H9 (cell line): ENCODE results near the gene ERCC6L2. TPM values are rescaled to one million over a fixed set of nuclear protein-coding genes. Genes with fewer than 3 reads are reported as not detected.
A peak's percentile ranks its signal among the peaks of the same experiment; 100 is the strongest.

Source experiments
- DNase-seq: peaks from one replicate; pipeline ENCODE4 v3.0.0-alpha.2; 2017
- H2AFZ ChIP-seq: one replicate; pipeline ENCODE4 v1.6.1; 2013; ENCODE audit warnings: mild to moderate bottlenecking, low read length, control low read depth, moderate library complexity
- H2AK5ac ChIP-seq: 2 replicates; pipeline ENCODE4 v1.6.1; 2013; ENCODE audit warnings: low read length, control low read depth, mixed read lengths; ENCODE audit not compliant: insufficient read length
- H2BK120ac ChIP-seq: one replicate; pipeline ENCODE4 v1.6.1; 2013; ENCODE audit warnings: low read depth, mild to moderate bottlenecking, low read length, control low read depth, inconsistent platforms; ENCODE audit not compliant: poor library complexity, severe bottlenecking
- H2BK12ac ChIP-seq: 2 replicates; pipeline ENCODE4 v1.6.1; 2013; ENCODE audit warnings: low read length, control low read depth, mixed read lengths, low read depth; ENCODE audit not compliant: insufficient read length
- H2BK15ac ChIP-seq: 2 replicates; pipeline ENCODE4 v1.6.1; 2013; ENCODE audit warnings: low read depth, low read length, control low read depth
- H2BK20ac ChIP-seq: one replicate; pipeline ENCODE4 v1.6.1; 2013; ENCODE audit warnings: low read depth, mild to moderate bottlenecking, low read length, control low read depth, inconsistent platforms; ENCODE audit not compliant: poor library complexity, severe bottlenecking
- H2BK5ac ChIP-seq: 2 replicates; pipeline ENCODE4 v1.6.1; 2013; ENCODE audit warnings: low read length, control low read depth, mixed read lengths; ENCODE audit not compliant: insufficient read length
- H3K14ac ChIP-seq: 2 replicates; pipeline ENCODE4 v1.6.1; 2013; ENCODE audit warnings: low read length, control low read depth; ENCODE audit not compliant: insufficient read depth
- H3K18ac ChIP-seq: 2 replicates; pipeline ENCODE4 v1.6.1; 2013; ENCODE audit warnings: low read depth, mild to moderate bottlenecking, mixed read lengths, low read length, control low read depth; ENCODE audit not compliant: insufficient read length
- H3K23ac ChIP-seq: 2 replicates; pipeline ENCODE4 v1.6.1; 2013; ENCODE audit warnings: low read length, control low read depth, mixed read lengths, low read depth; ENCODE audit not compliant: insufficient read length
- H3K23me2 ChIP-seq: 2 replicates; pipeline ENCODE4 v1.6.1; 2013; ENCODE audit warnings: low read depth, mild to moderate bottlenecking, mixed read lengths, low read length, control low read depth; ENCODE audit not compliant: insufficient read length, poor library complexity, severe bottlenecking
- H3K27ac ChIP-seq: 2 replicates; pipeline ENCODE4 v1.5.1; 2013; ENCODE audit warnings: low read length, control low read depth, mixed read lengths, low read depth; ENCODE audit not compliant: insufficient read length
- H3K27me3 ChIP-seq: 2 replicates; pipeline ENCODE4 v1.6.1; 2013; ENCODE audit warnings: low read length, control low read depth, inconsistent platforms; ENCODE audit not compliant: insufficient read depth
- H3K4ac ChIP-seq: 2 replicates; pipeline ENCODE4 v1.6.1; 2013; ENCODE audit warnings: low read depth, mild to moderate bottlenecking, control low read depth, inconsistent platforms, low read length, moderate library complexity
- H3K4me1 ChIP-seq: 2 replicates; pipeline ENCODE4 v1.6.1; 2013; ENCODE audit warnings: low read length, control low read depth, inconsistent platforms; ENCODE audit not compliant: insufficient read depth
- H3K4me2 ChIP-seq: 2 replicates; pipeline ENCODE4 v1.6.1; 2013; ENCODE audit warnings: low read length, control low read depth, mixed read lengths; ENCODE audit not compliant: insufficient read length, insufficient read depth
- H3K56ac ChIP-seq: 2 replicates; pipeline ENCODE4 v1.6.1; 2013; ENCODE audit warnings: low read depth, mild to moderate bottlenecking, mixed read lengths, low read length, control low read depth; ENCODE audit not compliant: insufficient read length
- H3K79me1 ChIP-seq: 2 replicates; pipeline ENCODE4 v1.6.1; 2013; ENCODE audit warnings: low read depth, mild to moderate bottlenecking, moderate library complexity, low read length, control low read depth, inconsistent platforms; ENCODE audit not compliant: insufficient read depth, poor library complexity, severe bottlenecking
- H3K79me2 ChIP-seq: 2 replicates; pipeline ENCODE4 v1.6.1; 2013; ENCODE audit warnings: low read length, control low read depth, inconsistent platforms; ENCODE audit not compliant: insufficient read depth
- H3K9ac ChIP-seq: 2 replicates; pipeline ENCODE4 v1.6.1; 2013; ENCODE audit warnings: low read length, control low read depth, mixed read lengths; ENCODE audit not compliant: insufficient read length; ENCODE audit errors: extremely low read depth
- H3K9me3 ChIP-seq: one replicate; pipeline ENCODE4 v1.6.1; 2013; ENCODE audit warnings: low read depth, low read length, inconsistent platforms; ENCODE audit not compliant: control insufficient read depth
- H3T11ph ChIP-seq: one replicate; pipeline ENCODE4 v1.6.1; 2013; ENCODE audit warnings: mild to moderate bottlenecking, low read length, control low read depth, inconsistent platforms
- H4K20me1 ChIP-seq: one replicate; pipeline ENCODE4 v1.6.1; 2013; ENCODE audit not compliant: control insufficient read depth, insufficient read length, insufficient read depth
- H4K5ac ChIP-seq: 2 replicates; pipeline ENCODE4 v1.6.1; 2013; ENCODE audit warnings: low read depth, mild to moderate bottlenecking, mixed read lengths, low read length, control low read depth; ENCODE audit not compliant: insufficient read length
- H4K8ac ChIP-seq: replicated peaks from 2 replicates; pipeline ENCODE4 v1.6.1; 2013; ENCODE audit warnings: low read length, control low read depth, mixed read lengths, low read depth; ENCODE audit not compliant: insufficient read length
- H4K91ac ChIP-seq: 2 replicates; pipeline ENCODE4 v1.6.1; 2013; ENCODE audit warnings: low read depth, mild to moderate bottlenecking, moderate library complexity, mixed read lengths, low read length, control low read depth; ENCODE audit not compliant: insufficient read length
- H3K27ac Mint-ChIP-seq, 3 experiments: 2 replicates in 2 of 3; 3 replicates in 1 of 3; pipeline ENCODE4 v1.8.0; 2020 to 2021; ENCODE audit warnings: mixed read lengths in 3 of 3, mild to moderate bottlenecking in 1 of 3, moderate library complexity in 1 of 3
- H3K27me3 Mint-ChIP-seq: 2 replicates; pipeline ENCODE4 v1.8.0; 2021; ENCODE audit warnings: low read depth, mild to moderate bottlenecking, moderate library complexity, mixed read lengths
- H3K36me3 Mint-ChIP-seq, 3 experiments: 2 replicates in 2 of 3; 3 replicates in 1 of 3; pipeline ENCODE4 v1.8.0; 2020 to 2021; ENCODE audit warnings: low read depth in 3 of 3, mixed read lengths in 3 of 3; ENCODE audit not compliant: insufficient read depth in 1 of 3
- H3K4me1 Mint-ChIP-seq, 2 experiments: 2 replicates each; pipeline ENCODE4 v1.8.0; 2020; ENCODE audit warnings: mixed read lengths in 2 of 2
- H3K4me3 Mint-ChIP-seq, 2 experiments: 2 replicates in 1 of 2; 3 replicates in 1 of 2; pipeline ENCODE4 v1.8.0; 2020 to 2021; ENCODE audit warnings: mild to moderate bottlenecking in 2 of 2, mixed read lengths in 2 of 2, moderate library complexity in 1 of 2
- H3K9me3 Mint-ChIP-seq, 2 experiments: 2 replicates in 1 of 2; 3 replicates in 1 of 2; pipeline ENCODE4 v1.8.0; 2020; ENCODE audit warnings: mild to moderate bottlenecking in 2 of 2, mixed read lengths in 2 of 2, moderate library complexity in 1 of 2
- WGBS: extraction: QIAGEN DNeasy Blood & Tissue Kit; methylation state at CpG from one replicate; pipeline ENCODE4 v1.1.7; 2013; ENCODE audit warnings: missing lambda C conversion rate, low lambda C conversion rate, mixed read lengths; ENCODE audit not compliant: insufficient read length; ENCODE audit errors: extremely low coverage; 5-methylcytosine and 5-hydroxymethylcytosine counted together
- total RNA-seq: library from RNA; stranded (reverse); gene quantifications from 2 replicates; pipeline ENCODE4 v1.2.1, GENCODE V29; 2021
- TF ChIP-seq, protein P1 (sequence below): fragments of 200-600 bp; sonication (generic); conservative IDR thresholded peaks from 3 replicates; pipeline ENCODE4 v1.8.0; 2021; ENCODE audit warnings: antibody characterized with exemption, mild to moderate bottlenecking

Gene ERCC6L2
- total RNA-seq, 1 experiment from 2014 or later, result 57.7 TPM

DNA sequence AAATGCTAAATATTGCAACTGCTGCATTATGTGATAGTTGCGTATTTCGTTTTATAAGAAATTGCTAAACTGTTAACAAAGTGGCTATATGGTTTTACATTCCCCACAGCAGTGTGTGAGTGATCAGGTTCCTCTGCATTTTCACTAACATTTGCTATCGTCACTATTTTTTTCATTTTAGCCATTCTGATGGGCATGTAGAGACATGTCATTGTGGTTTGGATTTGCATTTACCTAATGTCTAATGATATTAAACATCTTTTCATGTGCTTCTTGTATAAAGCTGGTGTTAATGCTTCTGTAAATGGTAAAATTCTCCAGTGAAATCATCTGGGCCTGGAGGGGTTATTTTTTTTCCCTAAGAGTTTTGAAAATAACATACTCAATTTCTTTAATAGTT, 61.6 kb downstream of the ERCC6L2 start:
- no peak overlapping the region for H2AFZ ChIP-seq
- no peak overlapping the region for H2BK120ac ChIP-seq
- H3K9ac ChIP-seq, result no peak overlapping the region
- DNase-seq, result no peak
- no peak overlapping the region for H3K4ac ChIP-seq
- no peaks in the 10 kb centered on the region for H3K4me1 ChIP-seq
- H2BK15ac ChIP-seq, result no peak overlapping the region
- no peaks in the 10 kb centered on the region for H3K79me2 ChIP-seq
- no peak overlapping the region for H4K5ac ChIP-seq
- H3K4me1 Mint-ChIP-seq, result peaks cover 15 to 19% of the 10 kb centered on the region in 2 experiments
- no peak overlapping the region for H2AK5ac ChIP-seq
- peaks cover 41 to 57% (median 52%) of the 10 kb centered on the region in 3 experiments for H3K36me3 Mint-ChIP-seq
- no peaks in the 10 kb centered on the region for H3K9me3 ChIP-seq
- no peak overlapping the region for H3T11ph ChIP-seq
- TF ChIP-seq, protein P1, sequence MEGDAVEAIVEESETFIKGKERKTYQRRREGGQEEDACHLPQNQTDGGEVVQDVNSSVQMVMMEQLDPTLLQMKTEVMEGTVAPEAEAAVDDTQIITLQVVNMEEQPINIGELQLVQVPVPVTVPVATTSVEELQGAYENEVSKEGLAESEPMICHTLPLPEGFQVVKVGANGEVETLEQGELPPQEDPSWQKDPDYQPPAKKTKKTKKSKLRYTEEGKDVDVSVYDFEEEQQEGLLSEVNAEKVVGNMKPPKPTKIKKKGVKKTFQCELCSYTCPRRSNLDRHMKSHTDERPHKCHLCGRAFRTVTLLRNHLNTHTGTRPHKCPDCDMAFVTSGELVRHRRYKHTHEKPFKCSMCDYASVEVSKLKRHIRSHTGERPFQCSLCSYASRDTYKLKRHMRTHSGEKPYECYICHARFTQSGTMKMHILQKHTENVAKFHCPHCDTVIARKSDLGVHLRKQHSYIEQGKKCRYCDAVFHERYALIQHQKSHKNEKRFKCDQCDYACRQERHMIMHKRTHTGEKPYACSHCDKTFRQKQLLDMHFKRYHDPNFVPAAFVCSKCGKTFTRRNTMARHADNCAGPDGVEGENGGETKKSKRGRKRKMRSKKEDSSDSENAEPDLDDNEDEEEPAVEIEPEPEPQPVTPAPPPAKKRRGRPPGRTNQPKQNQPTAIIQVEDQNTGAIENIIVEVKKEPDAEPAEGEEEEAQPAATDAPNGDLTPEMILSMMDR, result no peak
- peak overlapping the region in 1 of 3 experiments; percentile 74; a peak in 1 of 7 replicates for H3K27ac Mint-ChIP-seq
- H3K4me3 Mint-ChIP-seq, result no peak overlapping the region
- H3K9me3 Mint-ChIP-seq, result peaks cover 3 to 5% of the 10 kb centered on the region in 2 experiments; a peak in 3 of 5 replicates
- no CpG with 5 or more reads among the region's 3 CpGs for WGBS
- H4K8ac ChIP-seq, result no peak overlapping the region
- no peak overlapping the region for H4K91ac ChIP-seq
- H4K20me1 ChIP-seq, result no peaks in the 10 kb centered on the region
- H3K4me2 ChIP-seq, result no peak overlapping the region
- no peaks in the 10 kb centered on the region for H3K27me3 ChIP-seq
- H3K23me2 ChIP-seq, result no peaks in the 10 kb centered on the region
- H2BK20ac ChIP-seq, result no peak overlapping the region
- H3K27ac ChIP-seq, result no peak overlapping the region
- H3K23ac ChIP-seq, result no peak overlapping the region
- no peak overlapping the region for H2BK12ac ChIP-seq
- no peak overlapping the region for H2BK5ac ChIP-seq
- no peak overlapping the region for H3K14ac ChIP-seq
- H3K27me3 Mint-ChIP-seq, result no peaks in the 10 kb centered on the region
- H3K18ac ChIP-seq, result no peak overlapping the region
- H3K56ac ChIP-seq, result no peak overlapping the region
- H3K79me1 ChIP-seq, result no peaks in the 10 kb centered on the region
